K562 (cell line): ENCODE results near the gene TMEM107. TPM values are rescaled to one million over a fixed set of nuclear protein-coding genes. Genes with fewer than 3 reads are reported as not detected.
A peak's percentile ranks its signal among the peaks of the same experiment; 100 is the strongest.

Source experiments
- CAMTA2 ChIP-seq: fragments of 250-450 bp; sonication (Bioruptor Pico); conservative IDR thresholded peaks from 2 replicates; pipeline ENCODE4 v1.5.1; 2022
- CCNT2 ChIP-seq: IDR thresholded peaks from 2 replicates; pipeline ENCODE4 v1.6.1; 2011; ENCODE audit warnings: borderline replicate concordance, low read depth, mild to moderate bottlenecking, moderate library complexity, mixed read lengths, low read length; ENCODE audit not compliant: insufficient read length; ENCODE audit errors: extremely low read depth
- ETV6 ChIP-seq, 3 experiments: fragments of 150-350 bp in 1 of 3; sonication (generic) in 1 of 3; formaldehyde crosslinking in 1 of 3; IDR thresholded peaks; 2 replicates each; pipeline versions ENCODE4 v1.6.1 to v1.8.0; 2014 to 2022; ENCODE audit warnings: borderline replicate concordance in 2 of 3, low read depth in 2 of 3, antibody characterized with exemption in 1 of 3, low read length in 1 of 3, mild to moderate bottlenecking in 1 of 3, missing genetic modification reagents in 1 of 3
- ID3 ChIP-seq, 2 experiments: fragments of 250-450 bp in 1 of 2; fragments of 450-650 bp in 1 of 2; sonication (Bioruptor Pico) in 1 of 2; IDR thresholded peaks; 2 replicates each; pipeline versions ENCODE4 v1.6.1 to v1.8.0; 2016 to 2021; ENCODE audit warnings: mild to moderate bottlenecking in 2 of 2, moderate library complexity in 2 of 2, missing compliant biosample characterization in 1 of 2, missing genetic modification characterization in 1 of 2
- ILF3 ChIP-seq: fragments of 450-650 bp; IDR thresholded peaks from 2 replicates; pipeline ENCODE4 v1.6.1; 2018; ENCODE audit warnings: antibody characterized with exemption, mild to moderate bottlenecking, moderate library complexity, borderline replicate concordance
- MAFK ChIP-seq: IDR thresholded peaks from 2 replicates; pipeline ENCODE4 v1.6.1; 2011; ENCODE audit warnings: low read length, improper control_type of control experiment
- MCM3 ChIP-seq: fragments of 450-650 bp; IDR thresholded peaks from 2 replicates; pipeline ENCODE4 v1.6.1; 2016
- MEF2D ChIP-seq: conservative IDR thresholded peaks from 2 replicates; pipeline ENCODE4 v1.6.1; 2016; ENCODE audit warnings: low read depth, missing genetic modification characterization, missing compliant biosample characterization
- PHF21A ChIP-seq: fragments of 450-650 bp; IDR thresholded peaks from 2 replicates; pipeline ENCODE4 v1.6.1; 2017; ENCODE audit warnings: low read depth, borderline replicate concordance
- ZFP36 ChIP-seq: fragments of 150-350 bp; IDR thresholded peaks from 2 replicates; pipeline ENCODE4 v1.6.1; 2018; ENCODE audit warnings: low read length, low read depth; ENCODE audit not compliant: partially characterized antibody
- ZNF12 ChIP-seq: sonication (generic); formaldehyde crosslinking; IDR thresholded peaks from 2 replicates; pipeline ENCODE4 v1.4.0; 2020; ENCODE audit warnings: mild to moderate bottlenecking, missing genetic modification reagents
- ZNF239 ChIP-seq: fragments of 250-450 bp; sonication (Bioruptor Pico); IDR thresholded peaks from 2 replicates; pipeline ENCODE4 v1.4.0; 2020; ENCODE audit warnings: mild to moderate bottlenecking
- ZNF695 ChIP-seq: fragments of 450-650 bp; formaldehyde crosslinking; IDR thresholded peaks from 2 replicates; pipeline ENCODE4 v1.4.0; 2020; ENCODE audit warnings: mild to moderate bottlenecking, moderate library complexity
- polyA plus RNA-seq, 8 experiments: library from polyadenylated mRNA; depleted of rRNA in 4 of 8; stranded (reverse) in 5 of 8; unstranded in 3 of 8; fragments of >200 nt; fragmentation: Nextera tagmentation in 2 of 8; fragmentation: Illumina TruSeq in 1 of 8; extraction: Ambion mirVana in 2 of 8; extraction: Trizol in 1 of 8; gene quantifications; 2 replicates each; pipeline versions ENCODE4 v1.2.1 to v1.2.3, GENCODE V29; 2011 to 2014; ENCODE audit warnings: inconsistent platforms in 1 of 8, missing spikeins in 1 of 8
- total RNA-seq, 7 experiments: library from RNA; depleted of rRNA in 6 of 7; stranded (reverse); fragments of >200 nt in 6 of 7; fragmentation: Illumina TruSeq in 2 of 7; extraction: Trizol in 2 of 7; gene quantifications; 2 replicates each; pipeline versions ENCODE4 v1.2.1 to v1.2.3, GENCODE V29; 2011 to 2021; ENCODE audit warnings: low replicate concordance in 1 of 7
- TF ChIP-seq, protein P1 (sequence below): fragments of 250-450 bp; sonication (Bioruptor Pico); IDR thresholded peaks from 2 replicates; pipeline ENCODE4 v1.8.0; 2021; ENCODE audit warnings: moderate library complexity, mild to moderate bottlenecking, inconsistent platforms
- TF ChIP-seq, protein P2 (sequence below): sonication (generic); formaldehyde crosslinking; IDR thresholded peaks from 2 replicates; pipeline ENCODE4 v1.8.0; 2022; ENCODE audit warnings: mild to moderate bottlenecking, missing genetic modification reagents
- TF ChIP-seq, protein P3 (sequence below), 2 experiments: fragments of 450-650 bp; IDR thresholded peaks; 2 replicates each; pipeline ENCODE4 v1.6.1; 2016; ENCODE audit warnings: mild to moderate bottlenecking in 2 of 2, borderline replicate concordance in 1 of 2, low read depth in 1 of 2, moderate library complexity in 1 of 2

TMEM107 gene
- total and polyA plus RNA-seq, 9 of the 15 experiments (the other 6 are each of a cell fraction or from before 2014, with no cell fraction given) = 7.1 to 26.2 (median 16.9) TPM

DNA sequence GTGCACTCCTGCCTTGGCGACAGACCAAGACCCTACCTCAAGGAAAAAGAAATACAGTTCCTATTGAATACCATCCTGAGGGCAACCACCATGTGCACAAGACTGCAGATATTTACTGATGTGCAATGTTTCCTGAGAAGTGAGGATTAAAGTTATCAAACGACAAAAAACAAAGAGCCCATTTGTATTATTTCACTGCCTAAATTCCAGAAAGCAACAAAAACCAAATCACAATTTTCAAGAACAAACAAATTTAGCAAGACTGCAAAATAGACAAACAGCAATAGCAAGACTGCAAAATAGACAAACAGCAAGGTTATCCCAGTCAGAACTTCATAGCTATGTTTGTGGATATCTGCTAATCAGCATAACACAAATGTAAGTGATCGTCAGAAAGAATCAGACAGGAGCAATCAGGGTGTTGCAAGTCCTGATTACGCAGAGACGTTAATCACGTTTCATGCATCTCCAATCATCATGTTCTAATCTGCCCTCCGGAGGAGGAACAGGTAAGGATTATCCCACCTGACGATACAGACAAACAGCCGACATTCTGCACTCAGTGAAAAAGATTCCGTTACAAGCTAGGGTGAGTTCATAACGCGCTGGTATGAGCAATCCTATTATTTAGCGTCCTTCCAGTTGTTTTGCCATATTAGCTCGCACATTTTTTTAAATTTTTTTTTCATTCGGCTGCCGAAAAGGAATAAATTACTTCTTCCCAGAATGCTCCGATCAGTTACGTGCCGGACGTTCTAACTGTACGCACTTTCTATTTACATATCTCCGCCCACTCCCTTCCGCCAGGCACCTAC is 2.9 kb downstream of the TMEM107 start (continued):
- TF ChIP-seq ZNF695 = 0 out of 2 replicates have a peak, but pooled peaks have one; percentile 79
- TF ChIP-seq MAFK = peak; percentile 75
- peak; percentile 68 for TF ChIP-seq ZNF239 (CRISPR knock-in tag)
- peak; percentile 99 for TF ChIP-seq ILF3
- TF ChIP-seq ZNF12 (CRISPR knock-in tag) = no peak; the same call in 1 of the 2 replicates
- TF ChIP-seq ETV6 (IDR thresholded peaks at IDR 0.05; ENCODE audit: borderline replicate concordance in 1 of 2, low read depth in 2 of 2, low read length in 1 of 2) = peak in 1 of 2 experiments; percentile 89; a peak in 1 of 4 replicates
- TF ChIP-seq ETV6 (CRISPR knock-in tag; IDR thresholded peaks at IDR 0.05; ENCODE audit: borderline replicate concordance) = no peak
- TF ChIP-seq, protein P1, sequence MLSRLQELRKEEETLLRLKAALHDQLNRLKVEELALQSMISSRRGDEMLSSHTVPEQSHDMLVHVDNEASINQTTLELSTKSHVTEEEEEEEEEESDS = peak; percentile 94
- TF ChIP-seq, protein P2, sequence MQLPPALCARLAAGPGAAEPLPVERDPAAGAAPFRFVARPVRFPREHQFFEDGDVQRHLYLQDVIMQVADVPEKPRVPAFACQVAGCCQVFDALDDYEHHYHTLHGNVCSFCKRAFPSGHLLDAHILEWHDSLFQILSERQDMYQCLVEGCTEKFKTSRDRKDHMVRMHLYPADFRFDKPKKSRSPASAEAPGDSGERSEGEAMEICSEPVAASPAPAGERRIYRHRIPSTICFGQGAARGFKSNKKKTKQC = no peak; the same call in 1 of the 2 replicates
- TF ChIP-seq CAMTA2 = peak; percentile 98
- no peak for TF ChIP-seq ID3 (CRISPR knock-in tag; IDR thresholded peaks at IDR 0.05)
- TF ChIP-seq ID3 (tag; IDR thresholded peaks at IDR 0.05) = peak; percentile 87
- TF ChIP-seq MEF2D (tag) = peak; percentile 80
- TF ChIP-seq PHF21A = peak; percentile 89; the same call in 1 of the 2 replicates
- TF ChIP-seq CCNT2 = peak; percentile 77
- TF ChIP-seq ZFP36 = peak; percentile 38
- TF ChIP-seq, protein P3, sequence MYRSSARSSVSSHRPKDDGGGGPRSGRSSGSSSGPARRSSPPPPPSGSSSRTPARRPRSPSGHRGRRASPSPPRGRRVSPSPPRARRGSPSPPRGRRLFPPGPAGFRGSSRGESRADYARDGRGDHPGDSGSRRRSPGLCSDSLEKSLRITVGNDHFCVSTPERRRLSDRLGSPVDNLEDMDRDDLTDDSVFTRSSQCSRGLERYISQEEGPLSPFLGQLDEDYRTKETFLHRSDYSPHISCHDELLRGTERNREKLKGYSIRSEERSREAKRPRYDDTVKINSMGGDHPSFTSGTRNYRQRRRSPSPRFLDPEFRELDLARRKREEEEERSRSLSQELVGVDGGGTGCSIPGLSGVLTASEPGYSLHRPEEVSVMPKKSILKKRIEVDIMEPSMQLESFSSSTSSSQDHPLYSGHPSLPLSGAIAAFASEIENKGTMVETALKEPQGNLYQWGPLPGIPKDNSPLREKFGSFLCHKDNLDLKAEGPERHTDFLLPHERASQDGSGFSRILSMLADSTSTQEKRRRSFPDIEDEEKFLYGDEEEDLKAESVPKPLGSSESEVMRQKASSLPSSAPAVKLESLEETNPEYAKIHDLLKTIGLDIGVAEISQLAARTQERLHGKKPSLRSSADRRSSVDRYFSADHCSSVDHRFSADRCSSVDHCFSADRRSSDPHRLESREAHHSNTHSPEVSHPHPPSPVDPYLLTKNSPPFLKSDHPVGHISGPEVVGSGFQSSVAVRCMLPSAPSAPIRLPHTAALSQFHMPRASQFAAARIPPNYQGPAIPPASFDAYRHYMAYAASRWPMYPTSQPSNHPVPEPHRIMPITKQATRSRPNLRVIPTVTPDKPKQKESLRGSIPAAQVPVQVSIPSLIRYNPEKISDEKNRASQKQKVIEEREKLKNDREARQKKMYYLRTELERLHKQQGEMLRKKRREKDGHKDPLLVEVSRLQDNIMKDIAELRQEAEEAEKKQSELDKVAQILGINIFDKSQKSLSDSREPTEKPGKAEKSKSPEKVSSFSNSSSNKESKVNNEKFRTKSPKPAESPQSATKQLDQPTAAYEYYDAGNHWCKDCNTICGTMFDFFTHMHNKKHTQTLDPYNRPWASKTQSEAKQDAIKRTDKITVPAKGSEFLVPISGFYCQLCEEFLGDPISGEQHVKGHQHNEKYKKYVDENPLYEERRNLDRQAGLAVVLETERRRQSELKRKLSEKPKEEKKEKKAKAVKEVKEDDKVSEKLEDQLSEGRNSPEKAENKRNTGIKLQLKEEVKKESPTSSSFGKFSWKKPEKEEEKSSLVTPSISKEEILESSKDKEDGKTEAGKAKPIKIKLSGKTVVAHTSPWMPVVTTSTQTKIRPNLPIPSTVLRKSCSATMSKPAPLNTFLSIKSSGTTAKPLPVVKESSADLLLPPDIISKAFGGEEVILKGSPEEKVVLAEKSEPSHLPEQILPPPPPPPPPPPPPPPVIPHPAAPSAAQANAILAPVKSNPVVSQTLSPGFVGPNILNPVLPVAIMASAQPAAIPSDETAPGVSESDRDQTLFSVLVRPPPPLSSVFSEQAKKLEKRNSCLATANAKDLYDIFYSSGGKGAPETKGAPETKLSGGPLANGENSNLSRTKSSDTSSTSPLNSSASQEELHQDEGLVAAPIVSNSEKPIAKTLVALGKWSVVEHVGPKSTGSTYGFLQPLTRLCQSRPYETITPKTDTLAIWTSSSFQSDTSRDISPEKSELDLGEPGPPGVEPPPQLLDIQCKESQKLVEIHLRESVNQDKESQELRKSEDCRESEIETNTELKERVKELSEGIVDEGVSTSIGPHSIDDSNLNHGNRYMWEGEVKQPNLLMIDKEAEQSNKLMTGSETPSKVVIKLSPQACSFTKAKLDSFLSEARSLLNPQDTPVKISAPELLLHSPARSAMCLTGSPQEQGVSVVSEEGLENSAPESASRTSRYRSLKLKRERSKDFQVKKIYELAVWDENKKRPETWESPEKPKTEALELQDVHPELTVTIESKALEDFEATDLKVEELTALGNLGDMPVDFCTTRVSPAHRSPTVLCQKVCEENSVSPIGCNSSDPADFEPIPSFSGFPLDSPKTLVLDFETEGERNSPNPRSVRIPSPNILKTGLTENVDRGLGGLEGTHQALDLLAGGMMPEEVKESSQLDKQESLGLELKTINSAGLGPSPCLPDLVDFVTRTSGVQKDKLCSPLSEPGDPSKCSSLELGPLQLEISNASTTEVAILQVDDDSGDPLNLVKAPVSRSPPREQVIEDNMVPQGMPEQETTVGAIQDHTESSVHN (IDR thresholded peaks at IDR 0.05; ENCODE audit: borderline replicate concordance in 1 of 2, low read depth in 1 of 2) = peak in 1 of 2 experiments; percentile 98; a peak in 2 of 4 replicates
- TF ChIP-seq MCM3 = no peak
